Thyroid gland (tissue), 4 donors: Measurements from ENCODE around the gene CHST5.

Experiments used
- CTCF ChIP-seq, 6 experiments: fragments of 200-600 bp in 3 of 6; fragments of 450-650 bp in 3 of 6; sonication (generic) in 3 of 6; IDR thresholded peaks; one replicate each; pipeline ENCODE4 v1.5.1; 2016 to 2019; ENCODE audit warnings: antibody characterized with exemption in 6 of 6, mild to moderate bottlenecking in 2 of 6, inconsistent platforms in 1 of 6, moderate library complexity in 1 of 6
- POLR2A ChIP-seq, 2 donors: fragments of 450-650 bp; IDR thresholded peaks; one replicate each; pipeline ENCODE4 v1.6.1; 2017; ENCODE audit warnings: antibody characterized with exemption in 2 of 2, mild to moderate bottlenecking in 2 of 2, moderate library complexity in 1 of 2

GRCh38 chr16:75479421-75479990, 56.4 kb downstream of the CHST5 start:
- TF ChIP-seq CTCF (IDR thresholded peaks at IDR 0.05) (no peak), POLR2A (IDR thresholded peaks at IDR 0.05) (no peak)
